ENCODE results near the gene RBPJ. TPM values are rescaled to one million over a fixed set of nuclear protein-coding genes. Genes with fewer than 3 reads are reported as not detected.

RBPJ gene
- total RNA-seq, 6 experiments from 2014 or later, result 12.0 to 29.3 (median 19.6) TPM

- Histone ChIP-seq H3K4me3 (no peak overlapping the region), H3K27ac (peak overlapping the region in 1 of 3 donors; percentile 32), H3K9me3 (no peaks in the 10 kb centered on the region), H3K36me3 (no peaks in the 10 kb centered on the region), H3K4me1 (peaks cover 0 to 13% (median 4%) of the 10 kb centered on the region in 4 donors), H3K27me3 (no peaks in the 10 kb centered on the region)
- ATAC-seq, result peak; percentile 91 to 94 (median 92)
- DNase-seq, result peak in 2 of 3 donors; percentile 58 to 83
- TF ChIP-seq POLR2A (IDR thresholded peaks at IDR 0.05), result no peak
- TF ChIP-seq, protein P1, sequence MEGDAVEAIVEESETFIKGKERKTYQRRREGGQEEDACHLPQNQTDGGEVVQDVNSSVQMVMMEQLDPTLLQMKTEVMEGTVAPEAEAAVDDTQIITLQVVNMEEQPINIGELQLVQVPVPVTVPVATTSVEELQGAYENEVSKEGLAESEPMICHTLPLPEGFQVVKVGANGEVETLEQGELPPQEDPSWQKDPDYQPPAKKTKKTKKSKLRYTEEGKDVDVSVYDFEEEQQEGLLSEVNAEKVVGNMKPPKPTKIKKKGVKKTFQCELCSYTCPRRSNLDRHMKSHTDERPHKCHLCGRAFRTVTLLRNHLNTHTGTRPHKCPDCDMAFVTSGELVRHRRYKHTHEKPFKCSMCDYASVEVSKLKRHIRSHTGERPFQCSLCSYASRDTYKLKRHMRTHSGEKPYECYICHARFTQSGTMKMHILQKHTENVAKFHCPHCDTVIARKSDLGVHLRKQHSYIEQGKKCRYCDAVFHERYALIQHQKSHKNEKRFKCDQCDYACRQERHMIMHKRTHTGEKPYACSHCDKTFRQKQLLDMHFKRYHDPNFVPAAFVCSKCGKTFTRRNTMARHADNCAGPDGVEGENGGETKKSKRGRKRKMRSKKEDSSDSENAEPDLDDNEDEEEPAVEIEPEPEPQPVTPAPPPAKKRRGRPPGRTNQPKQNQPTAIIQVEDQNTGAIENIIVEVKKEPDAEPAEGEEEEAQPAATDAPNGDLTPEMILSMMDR (IDR thresholded peaks at IDR 0.05), result no peak
- WGBS (ENCODE audit: insufficient coverage, low coverage, low lambda C conversion rate, missing lambda C conversion rate), result 12% methylated on average over 6 of the region's 7 CpGs
- intact Hi-C loops (cut with DNase I), result loop anchor here in 1 of 2 donors (10.0 kb wide), 1 partner anchor 328 kb away; no protein-coding TSS in a partner anchor
Measured at GRCh38 chr4:26412381-26413372, 91.9 kb downstream of the RBPJ start.

DNA sequence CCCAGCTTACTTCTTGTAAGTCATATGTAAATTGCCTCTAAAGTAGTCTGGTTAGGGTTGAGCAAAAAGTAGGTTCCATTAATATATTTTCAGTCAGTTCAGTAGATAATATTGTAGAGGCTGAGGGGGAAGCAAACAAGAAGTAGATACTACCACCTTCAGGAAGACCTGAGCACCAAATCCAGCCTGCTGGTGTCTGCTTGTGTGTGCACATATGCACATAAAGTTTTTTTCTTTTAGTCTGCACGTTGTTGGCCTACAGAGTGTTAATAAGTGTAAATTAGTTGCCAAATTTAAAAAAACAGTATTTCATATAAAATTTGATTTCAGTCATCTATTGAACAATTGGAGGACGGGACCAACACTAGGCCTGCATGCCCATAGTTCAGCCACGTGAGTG is 92.8 kb downstream of the RBPJ start:
- Histone ChIP-seq H3K4me1 (peaks cover 0 to 13% (median 4%) of the 10 kb centered on the region in 4 donors), H3K9me3 (no peaks in the 10 kb centered on the region), H3K4me3 (no peak overlapping the region), H3K27ac (no peak overlapping the region), H3K36me3 (no peaks in the 10 kb centered on the region), H3K27me3 (no peaks in the 10 kb centered on the region)
- no peak for ATAC-seq
- no peak for TF ChIP-seq POLR2A (IDR thresholded peaks at IDR 0.05)
- TF ChIP-seq, protein P1 (IDR thresholded peaks at IDR 0.05), result no peak
- intact Hi-C loops (cut with DNase I), result loop anchor here in 1 of 2 donors (10.0 kb wide), 1 partner anchor 329 kb away; no protein-coding TSS in a partner anchor
- DNase-seq, result no peak
- WGBS (ENCODE audit: insufficient coverage, low coverage, low lambda C conversion rate, missing lambda C conversion rate), result 81% methylated on average over 3 of the region's 3 CpGs

- Histone ChIP-seq H3K27me3 (no peaks in the 10 kb centered on the region), H3K9me3 (no peaks in the 10 kb centered on the region), H3K36me3 (peaks cover 0 to 8% (median 0%) of the 10 kb centered on the region in 4 donors), H3K4me1 (peaks cover 0 to 6% (median 3%) of the 10 kb centered on the region in 4 donors), H3K4me3 (no peak overlapping the region), H3K27ac (no peak overlapping the region)
- no peak for DNase-seq
- no peak for TF ChIP-seq POLR2A (IDR thresholded peaks at IDR 0.05)
- TF ChIP-seq, protein P1 (IDR thresholded peaks at IDR 0.05), result no peak
- no peak for ATAC-seq
- 73% methylated on average over 1 of the region's 1 CpG for WGBS (ENCODE audit: insufficient coverage, low coverage, low lambda C conversion rate, missing lambda C conversion rate)
- intact Hi-C loops (cut with DNase I), result loop anchor here in 1 of 2 donors (10.0 kb wide), 1 partner anchor 333 kb away; no protein-coding TSS in a partner anchor
Measured at GRCh38 chr4:26418107-26418506, 97.3 kb downstream of the RBPJ start.

GRCh38 chr4:26418850-26419249 is 98.0 kb downstream of the RBPJ start:
- Histone ChIP-seq H3K9me3 (no peaks in the 10 kb centered on the region), H3K36me3 (peaks cover 0 to 8% (median 0%) of the 10 kb centered on the region in 4 donors), H3K27me3 (no peaks in the 10 kb centered on the region), H3K4me1 (no peaks in the 10 kb centered on the region), H3K4me3 (no peak overlapping the region), H3K27ac (no peak overlapping the region)
- DNase-seq, result no peak
- ATAC-seq, result no peak
- 99% methylated on average over 8 of the region's 9 CpGs for WGBS (ENCODE audit: insufficient coverage, low coverage, low lambda C conversion rate, missing lambda C conversion rate)
- intact Hi-C loops (cut with DNase I), result loop anchor here in 1 of 2 donors (10.0 kb wide), 1 partner anchor 334 kb away; no protein-coding TSS in a partner anchor
- TF ChIP-seq, protein P1 (IDR thresholded peaks at IDR 0.05), result no peak
- no peak for TF ChIP-seq POLR2A (IDR thresholded peaks at IDR 0.05)
